ENCODE data around the gene TENM4. TPM values are rescaled to one million over a fixed set of nuclear protein-coding genes. Genes with fewer than 3 reads are reported as not detected.

The TENM4 gene
- polyA plus RNA-seq, 1 donor from 2014 or later = 16.8 TPM

- no peaks in the 10 kb centered on the region for H3K9me2 ChIP-seq (ENCODE audit: insufficient read depth, low read length)
- TF ChIP-seq EP300 (conservative IDR thresholded peaks at IDR 0.05; ENCODE audit: poor library complexity, severe bottlenecking) = no peak
- TF ChIP-seq RAD21 (conservative IDR thresholded peaks at IDR 0.05) = no peak
- TF ChIP-seq MXI1 (conservative IDR thresholded peaks at IDR 0.05; ENCODE audit: poor library complexity, severe bottlenecking) = no peak
- no peak for TF ChIP-seq TAF1 (IDR thresholded peaks at IDR 0.05; ENCODE audit: low read depth)
Observed at GRCh38 chr11:79342236-79342635, 98.6 kb downstream of the TENM4 start.

GRCh38 chr11:79340535-79340934 lies 100.3 kb downstream of the TENM4 start:
- Histone ChIP-seq H4K20me1 (ENCODE audit: insufficient read depth) (no peaks in the 10 kb centered on the region), H3K4me3 (ENCODE audit: low read length) (no peak overlapping the region), H3K9me2 (ENCODE audit: insufficient read depth, low read length) (no peaks in the 10 kb centered on the region), H3K36me3 (ENCODE audit: insufficient read depth, low read length) (no peaks in the 10 kb centered on the region), H3F3A (ENCODE audit: insufficient read depth, low read length, poor library complexity, severe bottlenecking) (no peaks in the 10 kb centered on the region), H3K9ac (ENCODE audit: low read length) (no peak overlapping the region), H2AFZ (ENCODE audit: low read depth, low read length) (no peak overlapping the region), H3K79me2 (replicated peaks; ENCODE audit: insufficient read depth, low read length) (no peaks in the 10 kb centered on the region), H3K4me2 (ENCODE audit: low read length) (no peak overlapping the region), H3K27ac (ENCODE audit: low read length) (no peak overlapping the region), H3K27me3 (ENCODE audit: insufficient read depth, low read depth, low read length) (no peaks in the 10 kb centered on the region), H3K9me3 (ENCODE audit: low read length) (no peaks in the 10 kb centered on the region)
- no peak for TF ChIP-seq TAF1 (IDR thresholded peaks at IDR 0.05; ENCODE audit: low read depth)

More at GRCh38 chr11:79342236-79342635, 98.6 kb downstream of the TENM4 start:
- no peak overlapping the region for H2AFZ ChIP-seq (ENCODE audit: low read depth, low read length)
- no peak overlapping the region for H3K4me2 ChIP-seq (ENCODE audit: low read length)
- H3K27ac ChIP-seq (ENCODE audit: low read length) = no peak overlapping the region
- no peaks in the 10 kb centered on the region for H3K9me3 ChIP-seq (ENCODE audit: low read length)
- no peaks in the 10 kb centered on the region for H3K79me2 ChIP-seq (replicated peaks; ENCODE audit: insufficient read depth, low read length)
- no peaks in the 10 kb centered on the region for H3K27me3 ChIP-seq (ENCODE audit: insufficient read depth, low read depth, low read length)
- no peak overlapping the region for H3K9ac ChIP-seq (ENCODE audit: low read length)
- H4K20me1 ChIP-seq (ENCODE audit: insufficient read depth) = no peaks in the 10 kb centered on the region
- H3F3A ChIP-seq (ENCODE audit: insufficient read depth, low read length, poor library complexity, severe bottlenecking) = no peaks in the 10 kb centered on the region
- no peaks in the 10 kb centered on the region for H3K36me3 ChIP-seq (ENCODE audit: insufficient read depth, low read length)
- H3K4me3 ChIP-seq (ENCODE audit: low read length) = no peak overlapping the region

GRCh38 chr11:79336797-79337517 lies 103.9 kb downstream of the TENM4 start:
- TF ChIP-seq SMC3 (conservative IDR thresholded peaks at IDR 0.05; ENCODE audit: poor library complexity) (no peak), EZH2 (IDR thresholded peaks at IDR 0.05; ENCODE audit: borderline replicate concordance, insufficient read depth, low read length, poor library complexity, severe bottlenecking) (no peak), MXI1 (conservative IDR thresholded peaks at IDR 0.05; ENCODE audit: poor library complexity, severe bottlenecking) (no peak), POLR2AphosphoS5 (IDR thresholded peaks at IDR 0.05) (no peak), TAF1 (IDR thresholded peaks at IDR 0.05; ENCODE audit: low read depth) (no peak), EP300 (conservative IDR thresholded peaks at IDR 0.05; ENCODE audit: poor library complexity, severe bottlenecking) (no peak), RAD21 (conservative IDR thresholded peaks at IDR 0.05) (no peak)
- TF ChIP-seq, protein P1, sequence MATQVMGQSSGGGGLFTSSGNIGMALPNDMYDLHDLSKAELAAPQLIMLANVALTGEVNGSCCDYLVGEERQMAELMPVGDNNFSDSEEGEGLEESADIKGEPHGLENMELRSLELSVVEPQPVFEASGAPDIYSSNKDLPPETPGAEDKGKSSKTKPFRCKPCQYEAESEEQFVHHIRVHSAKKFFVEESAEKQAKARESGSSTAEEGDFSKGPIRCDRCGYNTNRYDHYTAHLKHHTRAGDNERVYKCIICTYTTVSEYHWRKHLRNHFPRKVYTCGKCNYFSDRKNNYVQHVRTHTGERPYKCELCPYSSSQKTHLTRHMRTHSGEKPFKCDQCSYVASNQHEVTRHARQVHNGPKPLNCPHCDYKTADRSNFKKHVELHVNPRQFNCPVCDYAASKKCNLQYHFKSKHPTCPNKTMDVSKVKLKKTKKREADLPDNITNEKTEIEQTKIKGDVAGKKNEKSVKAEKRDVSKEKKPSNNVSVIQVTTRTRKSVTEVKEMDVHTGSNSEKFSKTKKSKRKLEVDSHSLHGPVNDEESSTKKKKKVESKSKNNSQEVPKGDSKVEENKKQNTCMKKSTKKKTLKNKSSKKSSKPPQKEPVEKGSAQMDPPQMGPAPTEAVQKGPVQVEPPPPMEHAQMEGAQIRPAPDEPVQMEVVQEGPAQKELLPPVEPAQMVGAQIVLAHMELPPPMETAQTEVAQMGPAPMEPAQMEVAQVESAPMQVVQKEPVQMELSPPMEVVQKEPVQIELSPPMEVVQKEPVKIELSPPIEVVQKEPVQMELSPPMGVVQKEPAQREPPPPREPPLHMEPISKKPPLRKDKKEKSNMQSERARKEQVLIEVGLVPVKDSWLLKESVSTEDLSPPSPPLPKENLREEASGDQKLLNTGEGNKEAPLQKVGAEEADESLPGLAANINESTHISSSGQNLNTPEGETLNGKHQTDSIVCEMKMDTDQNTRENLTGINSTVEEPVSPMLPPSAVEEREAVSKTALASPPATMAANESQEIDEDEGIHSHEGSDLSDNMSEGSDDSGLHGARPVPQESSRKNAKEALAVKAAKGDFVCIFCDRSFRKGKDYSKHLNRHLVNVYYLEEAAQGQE (IDR thresholded peaks at IDR 0.05; ENCODE audit: borderline replicate concordance) = no peak
- TF ChIP-seq, protein P2, sequence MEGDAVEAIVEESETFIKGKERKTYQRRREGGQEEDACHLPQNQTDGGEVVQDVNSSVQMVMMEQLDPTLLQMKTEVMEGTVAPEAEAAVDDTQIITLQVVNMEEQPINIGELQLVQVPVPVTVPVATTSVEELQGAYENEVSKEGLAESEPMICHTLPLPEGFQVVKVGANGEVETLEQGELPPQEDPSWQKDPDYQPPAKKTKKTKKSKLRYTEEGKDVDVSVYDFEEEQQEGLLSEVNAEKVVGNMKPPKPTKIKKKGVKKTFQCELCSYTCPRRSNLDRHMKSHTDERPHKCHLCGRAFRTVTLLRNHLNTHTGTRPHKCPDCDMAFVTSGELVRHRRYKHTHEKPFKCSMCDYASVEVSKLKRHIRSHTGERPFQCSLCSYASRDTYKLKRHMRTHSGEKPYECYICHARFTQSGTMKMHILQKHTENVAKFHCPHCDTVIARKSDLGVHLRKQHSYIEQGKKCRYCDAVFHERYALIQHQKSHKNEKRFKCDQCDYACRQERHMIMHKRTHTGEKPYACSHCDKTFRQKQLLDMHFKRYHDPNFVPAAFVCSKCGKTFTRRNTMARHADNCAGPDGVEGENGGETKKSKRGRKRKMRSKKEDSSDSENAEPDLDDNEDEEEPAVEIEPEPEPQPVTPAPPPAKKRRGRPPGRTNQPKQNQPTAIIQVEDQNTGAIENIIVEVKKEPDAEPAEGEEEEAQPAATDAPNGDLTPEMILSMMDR (IDR thresholded peaks at IDR 0.05; ENCODE audit: poor library complexity, severe bottlenecking) = no peak
- Histone ChIP-seq H3K9me3 (ENCODE audit: low read length) (no peaks in the 10 kb centered on the region), H3K4me3 (ENCODE audit: low read length) (no peak overlapping the region), H4K20me1 (ENCODE audit: insufficient read depth) (no peaks in the 10 kb centered on the region), H3K9me2 (ENCODE audit: insufficient read depth, low read length) (no peaks in the 10 kb centered on the region), H2AFZ (ENCODE audit: low read depth, low read length) (no peak overlapping the region), H3K27me3 (ENCODE audit: insufficient read depth, low read depth, low read length) (no peaks in the 10 kb centered on the region), H3K9ac (ENCODE audit: low read length) (no peak overlapping the region), H3K4me2 (ENCODE audit: low read length) (no peak overlapping the region), H3K79me2 (replicated peaks; ENCODE audit: insufficient read depth, low read length) (peaks cover 12% of the 10 kb centered on the region), H3F3A (ENCODE audit: insufficient read depth, low read length, poor library complexity, severe bottlenecking) (no peaks in the 10 kb centered on the region), H3K36me3 (ENCODE audit: insufficient read depth, low read length) (no peaks in the 10 kb centered on the region), H3K27ac (ENCODE audit: low read length) (no peak overlapping the region)
